Measurements from ENCODE around the gene SELENON. TPM values are rescaled to one million over a fixed set of nuclear protein-coding genes. Genes with fewer than 3 reads are reported as not detected.
A peak's percentile ranks its signal among the peaks of the same experiment; 100 is the strongest.

SELENON gene
- total and polyA plus RNA-seq, 8 donors, result 85.2 to 107 (median 96.4) TPM

DNA sequence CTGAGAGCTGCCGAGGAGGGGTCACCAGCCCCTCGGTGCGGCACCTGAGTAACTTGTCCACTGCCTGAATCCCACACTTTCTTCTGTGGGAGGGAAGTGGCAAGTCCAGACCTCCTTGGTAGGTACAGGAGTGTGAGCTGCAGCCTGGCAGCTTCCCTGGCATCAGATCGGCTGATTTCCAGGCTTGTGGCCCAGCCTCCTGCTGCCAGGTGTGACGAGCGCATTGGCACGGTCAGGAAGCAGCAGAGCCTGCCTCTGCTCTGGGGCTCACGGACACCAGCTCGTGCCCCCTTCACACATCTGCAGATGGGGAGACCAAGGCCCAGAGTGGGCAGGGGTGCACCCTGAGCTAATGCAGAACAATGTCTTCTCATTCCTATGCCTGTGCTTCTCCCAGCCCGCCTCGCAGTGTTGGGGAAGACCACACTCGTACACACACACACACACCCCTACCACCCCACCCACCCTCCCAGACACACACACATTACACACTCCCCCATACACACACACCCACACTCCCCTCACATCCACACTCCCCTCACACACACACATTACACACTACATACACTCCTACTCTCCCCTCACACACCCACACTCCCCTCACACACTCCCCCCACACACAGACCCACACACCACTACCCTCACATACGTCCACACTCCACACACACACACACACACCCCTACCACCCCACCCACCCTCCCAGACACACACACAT is 33.1 kb upstream of the SELENON start:
- TF ChIP-seq, protein P1, sequence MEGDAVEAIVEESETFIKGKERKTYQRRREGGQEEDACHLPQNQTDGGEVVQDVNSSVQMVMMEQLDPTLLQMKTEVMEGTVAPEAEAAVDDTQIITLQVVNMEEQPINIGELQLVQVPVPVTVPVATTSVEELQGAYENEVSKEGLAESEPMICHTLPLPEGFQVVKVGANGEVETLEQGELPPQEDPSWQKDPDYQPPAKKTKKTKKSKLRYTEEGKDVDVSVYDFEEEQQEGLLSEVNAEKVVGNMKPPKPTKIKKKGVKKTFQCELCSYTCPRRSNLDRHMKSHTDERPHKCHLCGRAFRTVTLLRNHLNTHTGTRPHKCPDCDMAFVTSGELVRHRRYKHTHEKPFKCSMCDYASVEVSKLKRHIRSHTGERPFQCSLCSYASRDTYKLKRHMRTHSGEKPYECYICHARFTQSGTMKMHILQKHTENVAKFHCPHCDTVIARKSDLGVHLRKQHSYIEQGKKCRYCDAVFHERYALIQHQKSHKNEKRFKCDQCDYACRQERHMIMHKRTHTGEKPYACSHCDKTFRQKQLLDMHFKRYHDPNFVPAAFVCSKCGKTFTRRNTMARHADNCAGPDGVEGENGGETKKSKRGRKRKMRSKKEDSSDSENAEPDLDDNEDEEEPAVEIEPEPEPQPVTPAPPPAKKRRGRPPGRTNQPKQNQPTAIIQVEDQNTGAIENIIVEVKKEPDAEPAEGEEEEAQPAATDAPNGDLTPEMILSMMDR (IDR thresholded peaks at IDR 0.05), result no peak
- DNase-seq (no peak), ATAC-seq (no peak)
- H3K4me1 ChIP-seq, result peaks cover 6 to 8% of the 10 kb centered on the region in 2 donors
- H3K9me3 ChIP-seq, result no peaks in the 10 kb centered on the region
- intact Hi-C loops (cut with DNase I), result no loop called here
- no peak overlapping the region for H3K27ac ChIP-seq
- no peaks in the 10 kb centered on the region for H3K27me3 ChIP-seq
- H3K4me3 ChIP-seq, result no peak overlapping the region
- peaks cover 0 to 7% of the 10 kb centered on the region in 2 donors for H3K36me3 ChIP-seq

DNA sequence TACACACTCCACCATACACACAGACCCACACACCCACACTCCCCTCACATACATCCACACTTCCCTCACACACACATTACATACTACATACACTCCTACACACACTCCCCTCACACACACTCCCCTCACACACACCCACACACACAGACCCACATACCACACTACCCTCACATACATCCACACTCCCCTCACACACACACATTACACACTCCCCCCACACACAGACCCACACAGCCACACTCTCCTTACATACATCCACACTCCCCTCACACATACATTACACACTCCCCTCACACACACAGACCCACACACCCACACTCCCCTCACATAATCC is 32.6 kb upstream of the SELENON start:
- Histone ChIP-seq H3K27ac (no peak overlapping the region), H3K4me1 (peaks cover 6 to 8% of the 10 kb centered on the region in 2 donors), H3K27me3 (no peaks in the 10 kb centered on the region), H3K4me3 (no peak overlapping the region), H3K36me3 (peaks cover 0 to 12% of the 10 kb centered on the region in 2 donors), H3K9me3 (no peaks in the 10 kb centered on the region)
- intact Hi-C loops (cut with DNase I), result no loop called here
- DNase-seq, result no peak
- ATAC-seq, result no peak
- TF ChIP-seq, protein P1 (IDR thresholded peaks at IDR 0.05), result no peak

DNA sequence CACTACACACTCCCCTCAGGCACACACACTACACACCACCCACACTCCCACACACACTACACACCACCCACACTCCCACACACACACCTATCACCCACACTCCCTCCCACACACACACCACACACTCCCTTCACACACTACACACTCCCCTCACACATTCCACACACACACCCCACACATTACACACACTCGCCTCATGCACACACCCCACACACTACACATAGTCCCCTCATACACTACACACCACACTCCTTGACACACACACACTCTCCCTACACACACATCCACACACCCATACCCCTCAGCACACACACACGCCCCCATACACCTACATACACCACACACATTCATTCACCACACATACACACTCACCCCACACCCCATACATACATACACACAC is 31.0 kb upstream of the SELENON start:
- DNase-seq, result no peak
- no peaks in the 10 kb centered on the region for H3K9me3 ChIP-seq
- H3K4me1 ChIP-seq, result peaks cover 6 to 8% of the 10 kb centered on the region in 2 donors
- no peak overlapping the region for H3K4me3 ChIP-seq
- TF ChIP-seq, protein P1 (IDR thresholded peaks at IDR 0.05), result no peak
- peaks cover 0 to 10% of the 10 kb centered on the region in 2 donors for H3K36me3 ChIP-seq
- H3K27me3 ChIP-seq, result no peaks in the 10 kb centered on the region
- H3K27ac ChIP-seq, result no peak overlapping the region
- no peak for ATAC-seq
- intact Hi-C loops (cut with DNase I), result no loop called here

- H3K9me3 ChIP-seq, result no peaks in the 10 kb centered on the region
- H3K36me3 ChIP-seq, result peaks cover 0 to 8% of the 10 kb centered on the region in 2 donors
- DNase-seq (no peak), ATAC-seq (peak; percentile 3)
- no peaks in the 10 kb centered on the region for H3K27me3 ChIP-seq
- H3K27ac ChIP-seq, result no peak overlapping the region
- TF ChIP-seq, protein P1 (IDR thresholded peaks at IDR 0.05), result no peak
- no peak overlapping the region for H3K4me3 ChIP-seq
- intact Hi-C loops (cut with DNase I), result no loop called here
- H3K4me1 ChIP-seq, result peaks cover 6 to 8% of the 10 kb centered on the region in 2 donors
Observed at GRCh38 chr1:25769625-25770383, 30.2 kb upstream of the SELENON start.

- Histone ChIP-seq H3K36me3 (peaks cover 0 to 8% of the 10 kb centered on the region in 2 donors), H3K4me1 (peaks cover 6 to 8% of the 10 kb centered on the region in 2 donors), H3K4me3 (no peak overlapping the region), H3K9me3 (no peaks in the 10 kb centered on the region), H3K27ac (no peak overlapping the region), H3K27me3 (no peaks in the 10 kb centered on the region)
- no peak for ATAC-seq
- no peak for DNase-seq
- TF ChIP-seq, protein P1 (IDR thresholded peaks at IDR 0.05), result no peak
- intact Hi-C loops (cut with DNase I), result no loop called here
Observed at GRCh38 chr1:25770541-25771220, 29.3 kb upstream of the SELENON start.

Data from left lung (tissue), 10 donors.